Measurements from ENCODE around the gene DLGAP4.

DLGAP4 gene

DNA sequence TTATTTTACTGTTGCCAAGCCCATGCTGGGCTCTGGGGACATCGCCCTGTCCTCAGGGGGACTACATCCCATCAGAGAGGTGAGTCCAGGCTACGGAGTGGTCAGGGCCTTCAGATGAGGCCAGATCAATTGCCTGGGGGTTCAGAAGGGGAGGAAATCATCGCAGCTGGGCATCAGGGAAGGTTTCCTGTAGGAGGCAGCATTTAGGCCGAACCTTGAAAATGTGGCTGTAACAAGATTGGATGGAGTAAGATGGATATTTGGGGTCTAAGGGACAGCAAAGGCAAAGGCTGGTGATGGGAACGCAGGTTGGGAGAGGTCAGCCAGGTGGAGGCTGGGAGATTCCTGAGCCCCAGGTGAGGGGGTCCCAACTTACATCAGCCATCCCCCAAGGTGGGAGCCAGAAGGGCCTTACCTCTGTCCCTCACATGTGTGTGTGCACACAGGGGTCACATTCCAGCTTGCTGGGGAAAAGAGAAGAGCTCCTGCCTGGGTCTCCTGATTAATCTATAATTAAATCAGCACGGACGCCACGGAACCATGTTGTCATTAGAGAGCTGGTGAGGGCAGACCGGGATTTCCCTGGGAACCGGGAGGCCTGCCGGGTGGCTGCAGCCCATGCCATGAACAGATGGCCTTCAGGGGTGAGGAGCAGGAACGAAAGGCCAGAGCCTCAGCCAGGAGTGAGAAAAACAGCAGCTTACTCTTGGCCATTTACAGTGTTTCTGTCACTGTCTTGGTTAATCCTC, 30.5 kb upstream of the DLGAP4 start:
- no peak for DNase-seq

DNA sequence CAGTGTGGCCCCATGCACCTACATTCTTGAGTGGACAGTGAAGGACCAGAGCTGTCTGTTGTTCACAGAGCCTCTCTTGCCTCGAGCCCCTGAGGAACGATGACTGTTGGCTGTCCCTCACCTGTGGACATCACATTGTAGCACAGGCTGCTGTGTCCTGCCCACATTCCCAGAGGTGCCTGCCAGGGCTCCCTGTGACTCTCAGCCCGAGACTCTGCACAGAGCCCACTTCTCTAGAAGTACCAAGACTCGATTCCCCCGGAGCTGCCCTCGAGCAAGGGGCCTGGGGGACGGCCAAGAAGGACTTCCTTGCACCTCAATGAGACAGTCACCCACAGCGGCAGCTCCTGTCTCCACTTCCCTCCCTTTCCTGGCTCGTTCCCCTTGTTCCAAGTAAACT, 28.6 kb upstream of the DLGAP4 start:
- DNase-seq: no peak

DNA sequence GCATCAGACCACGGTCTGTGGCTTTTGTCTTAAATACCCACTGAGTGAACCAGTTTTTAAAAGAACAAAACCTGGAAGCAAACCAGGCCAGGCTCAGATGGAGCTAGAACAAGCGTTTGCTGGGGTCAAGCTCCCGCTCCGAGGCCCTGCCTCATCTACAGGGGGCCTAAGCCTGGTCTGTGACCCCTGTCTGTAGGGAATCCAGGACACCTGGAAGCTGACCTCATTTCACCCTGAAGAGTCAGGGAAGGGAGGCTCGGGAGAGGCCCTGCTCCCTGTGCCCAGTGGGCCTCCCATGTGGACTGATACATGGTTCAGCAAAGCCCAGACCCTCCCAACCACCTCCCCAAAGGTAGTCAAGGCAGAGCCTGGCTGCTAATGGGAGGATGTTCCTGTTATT, 26.8 kb upstream of the DLGAP4 start:
- no peak for DNase-seq

DNA sequence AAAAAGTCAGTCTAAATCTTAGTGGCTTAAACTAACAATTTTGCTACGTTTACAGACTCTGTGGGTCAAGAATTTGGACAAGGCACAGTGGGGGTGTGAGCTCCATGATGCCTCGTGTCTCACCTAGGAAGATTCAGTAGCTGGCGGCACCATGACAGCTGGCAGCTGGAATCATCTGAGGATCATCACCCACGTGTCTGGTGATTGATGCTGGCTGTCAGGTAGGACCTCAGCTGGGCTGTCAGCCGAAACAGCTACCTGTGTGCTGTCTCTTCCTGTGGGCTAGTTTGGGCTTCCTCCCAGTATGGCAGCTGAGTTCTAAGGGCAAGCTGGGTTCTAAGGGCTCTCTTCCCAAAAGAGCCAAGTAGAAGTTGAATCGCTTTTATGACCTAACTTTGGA, 26.4 kb upstream of the DLGAP4 start:
- DNase-seq: no peak

DNA sequence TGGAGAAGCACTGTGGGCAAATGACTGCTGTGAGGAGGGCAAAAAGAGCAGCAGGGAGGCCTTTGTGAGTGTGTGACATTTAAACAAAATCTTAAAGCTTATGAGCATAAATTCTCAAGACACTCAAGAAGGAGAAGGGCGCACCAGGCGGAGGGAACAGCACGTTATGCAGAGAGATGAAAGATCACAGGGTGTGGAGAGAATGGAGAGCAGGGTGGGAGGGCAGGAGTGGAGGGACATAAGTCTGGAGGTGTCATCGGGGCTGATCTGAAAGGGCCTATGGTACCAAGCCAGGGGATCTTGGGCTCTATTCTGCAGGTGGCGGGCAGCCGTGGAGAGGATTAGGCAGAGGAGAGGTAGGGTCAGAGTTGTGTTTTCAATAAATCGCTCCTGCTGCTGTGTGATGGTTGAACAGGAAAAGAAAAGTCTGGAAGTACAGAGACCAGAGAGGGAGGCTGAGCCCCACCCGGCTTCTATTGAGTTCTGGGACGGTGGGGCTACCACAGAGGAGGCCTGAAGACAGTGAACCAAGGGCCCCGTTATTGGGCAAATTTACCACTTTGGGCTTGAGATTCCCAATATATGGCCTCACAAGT, 24.3 kb upstream of the DLGAP4 start:
- no peak for DNase-seq

DNA sequence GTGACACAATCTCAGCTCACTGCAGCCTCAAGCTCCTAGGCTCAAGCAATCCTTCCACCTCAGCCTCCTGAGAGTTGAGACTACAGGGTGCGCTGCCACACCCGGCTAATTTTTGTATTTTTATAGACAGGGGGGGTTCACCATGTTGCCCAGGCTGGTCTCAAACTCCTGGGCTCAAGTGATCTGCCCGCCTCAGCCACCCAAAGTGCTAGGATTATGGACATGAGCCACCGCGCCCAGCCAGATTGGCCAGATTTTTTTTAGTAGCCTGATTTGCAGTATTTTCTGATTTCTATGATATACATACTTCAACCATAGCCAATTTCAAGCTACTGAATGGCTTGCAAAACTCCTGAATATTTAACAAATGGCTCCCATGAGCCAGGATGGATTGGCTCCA, 21.4 kb upstream of the DLGAP4 start:
- no peak for DNase-seq

DNA sequence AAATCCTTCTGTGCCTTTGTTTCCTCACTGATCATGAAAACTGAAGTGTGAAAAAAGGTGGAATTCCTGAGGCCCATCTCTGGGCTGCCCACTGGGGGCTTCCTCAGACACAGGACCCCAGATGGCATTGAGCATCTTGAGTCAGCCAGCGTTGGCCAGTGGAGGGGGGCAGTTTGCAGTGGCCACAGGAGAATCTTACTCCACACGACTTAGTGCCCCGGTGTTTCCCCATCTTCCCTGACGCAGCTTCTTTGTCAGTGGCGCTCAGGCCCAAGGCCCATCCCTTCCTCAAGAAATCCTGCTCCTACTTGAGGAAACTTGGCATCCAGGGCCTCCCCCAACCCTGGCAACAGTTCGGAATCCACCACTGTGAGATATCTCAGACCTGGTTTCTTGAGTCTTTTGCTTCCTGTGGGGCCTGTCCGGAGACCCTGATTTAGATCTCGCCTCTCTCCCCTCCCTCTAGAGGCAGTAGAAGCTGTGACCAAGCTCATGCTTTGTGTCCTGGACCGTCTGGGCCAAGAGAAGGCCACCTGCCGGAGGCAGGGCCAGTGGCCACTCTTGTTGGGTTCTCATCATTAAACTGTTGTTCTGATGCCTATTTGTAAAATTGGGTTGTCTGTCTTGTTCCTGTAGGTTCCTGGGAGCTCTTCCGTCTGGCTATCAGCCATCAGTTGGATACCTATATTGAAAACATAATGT, 20.2 kb upstream of the DLGAP4 start:
- no peak for DNase-seq

DNA sequence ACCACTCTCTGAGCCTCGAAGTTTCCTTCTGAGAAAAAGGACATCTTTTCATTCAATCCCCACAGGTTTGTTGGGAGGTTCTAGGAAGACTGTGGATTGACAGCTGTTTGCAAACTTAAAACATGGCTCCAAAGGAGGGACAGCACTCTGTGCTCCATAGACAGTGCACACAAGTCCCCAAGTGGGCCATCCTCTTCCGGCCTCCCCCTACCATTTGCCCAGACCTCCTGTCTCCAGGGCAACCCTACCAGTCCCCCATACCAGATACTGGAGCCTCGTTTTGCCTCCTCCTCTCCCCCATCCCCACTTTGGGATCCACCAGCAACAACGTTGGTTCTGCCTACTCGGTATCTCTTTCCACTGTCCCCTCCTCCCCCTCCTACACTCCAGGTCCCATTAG, 8.5 kb upstream of the DLGAP4 start:
- no peak for DNase-seq

DNA sequence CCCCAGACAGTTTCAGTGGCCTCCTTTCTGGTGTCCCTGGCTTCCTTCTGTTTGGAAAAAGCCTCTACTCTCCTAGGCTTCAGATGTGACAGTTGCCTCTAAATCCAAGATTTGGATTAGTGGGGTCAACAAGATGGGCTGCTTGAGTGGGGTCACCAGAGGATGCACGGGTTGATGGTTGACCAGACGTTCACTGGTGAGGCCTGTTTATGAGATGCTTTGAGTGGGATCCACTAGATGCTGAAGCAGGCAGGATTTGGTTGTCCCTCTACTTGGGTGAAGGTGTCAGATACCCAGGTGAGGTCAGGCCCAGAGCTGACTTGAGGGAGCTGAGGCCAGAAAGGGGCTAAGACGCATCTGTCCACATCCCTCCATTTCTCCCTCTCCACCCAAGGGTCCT, 8.1 kb upstream of the DLGAP4 start:
- no peak for DNase-seq

DNA sequence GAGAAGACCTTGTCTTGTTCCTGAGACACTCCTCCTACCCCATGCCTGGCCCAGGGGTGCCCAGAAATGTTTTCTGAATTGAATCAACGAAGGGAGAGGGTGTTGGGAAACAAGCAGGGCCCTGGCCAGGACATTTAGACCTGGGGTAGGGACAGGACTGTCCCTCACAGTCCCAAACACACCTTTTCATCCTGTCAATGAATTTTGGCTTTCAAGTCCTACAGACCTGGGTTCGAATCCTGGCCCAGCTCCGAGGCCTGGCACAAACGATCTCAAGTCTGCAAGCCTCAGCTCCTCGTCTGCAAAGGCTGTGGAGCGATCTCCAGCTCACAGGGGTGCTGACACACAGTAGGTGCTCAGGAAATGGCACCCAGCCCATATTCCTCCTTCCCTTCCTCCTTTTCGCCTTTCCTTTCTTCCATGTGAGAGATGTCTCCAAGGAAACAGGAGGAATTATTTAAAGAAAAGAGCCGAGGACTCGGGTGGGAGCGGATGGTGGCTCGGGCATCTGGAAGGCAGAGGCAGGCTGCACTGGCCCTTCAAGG, 7.3 kb upstream of the DLGAP4 start:
- DNase-seq: no peak

DNA sequence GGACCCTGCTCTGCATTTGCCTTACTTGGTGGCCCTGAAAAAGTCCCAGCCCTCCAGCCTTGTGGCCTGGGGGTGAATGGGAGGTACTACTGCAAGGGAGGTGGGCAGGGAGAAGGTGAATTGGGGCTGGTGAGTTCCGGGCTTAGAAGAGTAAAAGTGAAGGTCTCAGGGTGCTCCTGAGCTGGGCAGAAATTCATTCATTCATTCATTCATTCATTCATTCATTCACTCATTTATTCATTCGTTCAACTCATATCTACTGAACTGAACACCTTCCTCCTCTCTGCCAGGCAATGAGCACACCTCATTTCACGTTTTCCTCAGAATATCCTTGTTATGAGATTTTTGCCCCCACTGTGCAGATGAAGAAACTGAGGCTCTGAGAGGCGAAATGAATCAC, 6.7 kb upstream of the DLGAP4 start:
- DNase-seq: no peak

DNA sequence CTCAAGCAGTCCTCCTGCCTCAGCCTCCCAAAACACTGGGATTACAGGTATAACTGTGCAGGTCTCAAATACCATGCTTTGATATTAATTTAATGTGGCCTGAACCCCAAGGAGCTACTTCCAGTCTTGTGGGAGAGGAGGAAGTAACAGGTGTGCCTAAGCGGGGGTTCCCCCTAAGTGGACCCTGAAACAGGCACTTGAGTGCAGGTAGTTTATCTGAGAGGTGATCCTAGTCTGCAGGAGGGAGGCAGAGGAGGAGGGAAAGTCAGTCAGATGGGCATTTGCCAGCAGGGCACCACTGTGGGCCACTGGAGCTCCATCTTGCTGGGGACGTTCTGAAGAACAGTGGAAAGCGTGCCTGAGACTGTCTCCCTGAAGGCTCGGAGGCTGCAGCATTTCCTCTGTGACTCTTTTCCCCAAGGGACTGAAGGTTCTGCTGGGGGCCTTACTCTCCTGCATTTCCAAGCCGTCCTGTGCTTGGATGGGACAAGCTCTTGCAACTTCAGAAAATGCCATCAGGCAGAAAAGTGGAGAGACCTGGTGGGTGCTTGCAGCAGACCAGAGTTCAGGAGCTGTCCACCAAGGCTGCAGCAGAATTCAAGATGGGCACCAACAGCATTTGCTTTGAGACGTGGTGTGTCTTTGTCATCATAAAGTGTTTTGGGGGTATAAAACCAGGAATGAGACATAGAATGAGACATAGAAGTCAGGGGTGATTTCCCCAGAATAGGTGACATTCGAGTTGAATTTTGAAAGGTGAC, 4.6 kb upstream of the DLGAP4 start:
- DNase-seq: no peak

DNA sequence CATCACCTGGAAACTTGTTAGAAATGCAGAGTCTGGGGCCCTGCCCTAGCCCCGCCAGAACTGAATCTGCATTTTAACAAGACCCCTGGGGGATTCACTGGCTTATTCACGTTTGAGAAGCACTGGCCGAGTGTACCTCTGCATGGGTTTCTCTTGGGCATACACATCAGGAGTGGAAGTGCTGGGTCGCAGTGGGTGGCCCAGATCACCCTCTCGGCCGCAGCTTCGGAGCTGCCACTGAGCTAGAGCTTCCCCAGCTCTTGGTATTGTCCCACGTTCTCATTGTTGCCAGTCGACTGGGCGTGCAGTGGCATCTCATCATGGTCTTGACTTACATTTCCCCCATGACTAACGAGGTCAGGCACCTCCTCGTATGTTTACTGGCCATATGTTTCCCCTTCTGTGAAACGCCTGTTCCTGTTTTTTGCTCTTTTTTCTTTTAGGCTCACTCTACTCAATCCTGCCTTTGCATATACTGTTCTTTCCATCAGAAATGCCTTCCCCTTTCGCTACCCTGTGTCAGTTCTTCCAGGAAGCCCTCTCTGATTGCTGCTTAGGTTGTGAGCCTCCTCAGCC, 3.0 kb upstream of the DLGAP4 start:
- DNase-seq: no peak

DNA sequence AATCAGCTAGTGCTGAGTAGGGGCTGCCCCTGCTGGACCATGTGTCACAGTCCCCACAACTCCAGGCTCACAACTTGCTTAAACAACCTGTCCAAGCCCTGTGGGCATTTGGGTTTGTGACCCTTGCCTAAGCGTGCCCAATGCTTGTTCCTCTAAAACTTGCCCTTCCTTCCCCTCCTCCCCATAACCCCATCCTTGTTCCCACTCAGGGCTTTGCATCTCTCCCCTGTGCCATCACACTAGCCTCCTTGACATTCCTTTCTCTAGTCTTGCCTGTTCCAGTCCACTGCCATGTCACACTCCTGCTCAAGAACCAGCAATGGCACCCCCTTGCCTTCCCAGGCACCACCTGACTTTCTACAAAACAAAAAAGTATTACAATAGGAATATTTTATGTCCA, 2.3 kb upstream of the DLGAP4 start:
- no peak for DNase-seq

DNA sequence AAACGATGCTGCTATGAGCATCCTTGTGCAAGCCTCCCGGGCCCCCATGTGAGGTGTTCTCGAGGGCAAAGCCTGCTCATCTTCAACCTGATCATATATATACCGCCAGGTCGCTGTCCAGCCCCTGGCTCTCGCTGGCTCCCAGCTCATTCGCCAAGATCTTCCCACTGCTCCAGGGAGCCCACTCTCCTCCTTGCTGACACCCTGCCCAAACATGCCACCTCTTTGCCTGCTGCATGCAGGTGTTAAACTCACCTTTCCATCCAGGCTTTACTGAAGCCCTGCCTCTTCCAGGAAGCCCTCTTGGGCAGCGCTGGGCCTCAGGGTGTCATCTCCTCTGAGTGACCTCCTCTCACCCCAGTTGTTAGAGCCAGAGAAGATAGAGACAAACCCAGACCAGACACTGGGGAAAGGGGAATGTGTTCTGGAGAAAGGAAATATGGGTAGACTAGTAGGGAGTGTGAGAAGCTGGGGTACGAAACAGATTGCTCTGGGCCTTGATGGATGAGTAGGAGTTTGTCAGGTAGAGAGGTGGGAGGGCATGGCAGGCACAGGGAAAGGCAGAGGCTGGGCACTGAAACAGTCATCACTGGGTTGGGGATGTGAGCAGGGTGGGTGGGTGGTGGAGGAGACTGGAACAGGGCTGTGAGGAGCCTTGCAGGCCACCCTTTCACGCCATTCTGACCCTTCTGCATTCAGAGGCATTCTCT, 1.2 kb upstream of the DLGAP4 start:
- DNase-seq: no peak

DNA sequence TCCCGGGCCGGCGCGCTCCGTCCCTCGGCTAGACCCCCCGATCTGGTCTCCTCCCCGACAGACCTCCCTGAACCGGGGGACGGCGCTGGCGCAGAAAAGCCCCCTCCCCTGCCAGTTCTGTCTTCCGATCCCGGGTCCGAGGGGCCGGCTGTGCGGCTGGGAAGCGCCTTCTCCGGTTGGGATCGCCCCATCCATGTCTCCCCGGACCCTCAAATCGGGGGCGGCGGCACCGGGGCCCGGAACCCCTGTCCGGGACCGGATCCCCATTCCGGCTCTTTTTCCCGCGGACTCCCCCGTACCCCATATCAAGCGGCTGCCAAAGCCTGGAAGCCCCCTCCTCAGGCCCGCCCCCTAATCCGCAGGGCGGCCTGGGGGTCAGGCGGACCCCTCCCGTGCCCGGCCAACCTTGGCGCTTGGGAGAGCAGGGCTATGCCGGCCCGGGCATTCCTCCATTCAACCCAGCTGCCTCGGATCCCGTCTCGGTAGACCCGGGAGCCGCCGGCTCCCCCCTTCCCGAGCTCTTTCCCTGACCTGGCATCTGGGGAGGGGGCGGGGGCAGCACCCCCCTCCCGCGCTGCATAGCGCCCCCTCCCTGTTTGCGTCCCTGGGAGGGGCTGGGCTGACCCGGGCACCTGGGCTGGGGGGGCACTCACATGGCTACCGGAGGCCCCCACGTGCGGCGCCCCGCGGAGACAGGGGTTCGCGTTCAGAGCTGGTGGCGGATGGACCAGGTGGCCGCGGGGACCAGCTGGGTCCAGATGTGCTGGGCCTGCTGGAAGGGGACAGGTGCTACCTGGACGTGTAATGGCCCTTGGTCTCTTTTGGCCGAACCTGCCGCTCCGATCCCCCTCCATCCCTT, 643 bp downstream of the DLGAP4 start:
- no peak for DNase-seq

DNA sequence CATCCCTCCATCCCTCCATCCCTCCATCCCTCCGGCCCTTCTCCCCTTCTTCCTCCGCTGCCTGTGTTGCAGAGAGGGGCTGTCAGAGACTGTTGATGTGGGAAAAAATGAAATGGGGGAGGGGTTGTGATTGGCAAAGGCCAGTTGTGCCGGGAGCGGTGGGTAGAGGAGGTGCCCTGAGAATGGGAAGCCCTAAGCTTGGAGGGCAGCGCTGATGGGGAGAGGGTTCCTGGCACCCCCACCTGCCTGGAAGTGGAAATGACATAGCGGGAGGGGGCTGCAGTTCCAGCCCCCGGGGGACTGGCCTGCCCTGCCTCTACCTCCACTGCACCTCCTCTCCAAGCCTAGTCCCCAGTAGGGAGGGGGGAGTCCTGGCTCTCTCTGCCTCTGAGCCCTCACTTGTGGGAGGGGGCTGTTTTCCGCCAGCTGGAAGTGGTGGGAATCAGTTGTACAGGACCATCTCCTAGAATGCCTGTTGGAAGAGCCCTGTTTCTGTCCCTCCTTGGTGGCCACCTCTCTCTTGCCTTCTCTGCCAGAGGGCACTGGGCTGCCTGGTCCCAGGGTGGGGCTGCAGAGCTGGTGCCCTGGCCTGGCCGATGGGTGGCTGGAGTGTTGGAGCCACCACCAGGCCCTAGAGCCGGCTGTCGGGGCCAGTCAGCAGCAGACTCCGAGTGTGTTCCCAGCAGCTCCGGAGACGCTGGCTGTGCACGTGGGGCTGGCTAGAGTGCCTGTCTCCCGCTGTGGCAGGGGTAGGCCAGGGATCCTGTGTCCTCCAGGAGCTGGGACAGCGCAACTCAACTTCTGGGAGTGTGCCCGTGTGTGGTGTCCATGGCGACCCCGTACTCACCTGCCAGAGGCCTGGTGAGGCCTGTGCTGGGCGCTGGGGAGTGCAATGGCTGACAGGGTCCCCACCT, 1.5 kb downstream of the DLGAP4 start:
- no peak for DNase-seq

DNA sequence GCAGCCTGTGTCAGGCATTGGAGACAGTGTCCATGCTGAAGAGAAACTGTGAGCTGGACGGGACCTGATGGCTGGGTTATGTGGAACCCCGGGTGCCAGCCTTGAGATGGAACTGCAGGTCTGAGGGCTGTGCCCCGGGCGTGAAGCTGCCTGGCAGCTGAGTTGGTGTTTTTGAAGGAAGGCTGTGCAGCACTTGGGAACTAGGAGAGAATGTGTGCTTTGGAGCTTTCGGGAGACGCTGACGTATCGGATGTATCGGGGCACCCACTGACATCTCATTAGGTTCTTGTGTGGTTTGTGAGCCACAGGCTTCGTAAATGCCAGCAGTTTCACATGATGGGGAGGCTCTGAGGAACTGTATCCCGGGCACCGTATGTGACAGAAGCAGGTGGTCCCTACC, 2.2 kb downstream of the DLGAP4 start:
- no peak for DNase-seq

DNA sequence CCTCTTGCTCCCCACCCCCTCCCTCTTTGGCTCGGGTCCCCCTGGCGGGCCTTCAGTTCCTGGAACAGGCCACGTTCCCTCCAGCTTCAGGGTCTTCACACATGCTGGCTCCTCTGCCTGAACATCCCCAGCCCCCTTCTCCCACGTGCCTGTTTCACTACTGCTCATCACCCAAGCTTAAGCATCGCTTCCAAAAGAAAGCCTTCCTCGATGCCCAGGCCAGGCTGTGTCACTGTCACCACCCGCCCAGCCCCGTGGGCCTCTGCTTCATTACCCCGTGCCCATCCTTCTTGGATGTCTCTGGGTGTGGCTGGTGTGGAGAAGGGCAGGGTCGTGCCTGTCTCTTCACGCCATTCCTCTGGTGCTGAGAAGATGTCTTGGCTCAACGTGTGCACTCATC, 2.8 kb downstream of the DLGAP4 start:
- DNase-seq: no peak

DNA sequence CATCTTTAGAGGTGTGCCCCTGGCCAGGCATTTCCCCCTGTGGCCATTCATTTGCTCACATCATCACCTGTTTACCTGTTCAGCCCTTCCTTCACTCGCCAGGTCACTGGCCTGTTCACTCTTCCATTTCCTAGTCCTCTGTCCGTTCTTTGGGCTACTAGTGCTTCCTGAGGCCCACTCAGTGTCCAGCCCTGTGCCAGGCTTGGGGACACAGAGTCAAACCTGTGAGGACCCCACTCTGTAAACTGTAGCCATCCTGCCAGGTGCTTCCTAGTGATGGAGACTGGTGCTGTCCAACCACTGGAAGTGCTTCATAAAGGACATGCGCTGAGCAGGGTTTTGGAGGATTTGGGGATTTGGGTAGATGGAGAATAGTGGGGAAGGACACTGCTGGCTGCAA, 3.5 kb downstream of the DLGAP4 start:
- no peak for DNase-seq

Data from NCI-H526 treated with DMSO at 0.1 percent for 48 hours (cell line).